ENCODE results near the gene PAK4.
"Not testable (repeated sequence)": the region's sequence is repeated elsewhere in the genome, so short reads cannot be mapped to it uniquely, and the experiment has no call there.

PAK4 gene

GRCh38 chr19:39100500-39101166 lies 25.0 kb upstream of the PAK4 start:
- DNase-seq: no peak

- DNase-seq: no peak
Measured at GRCh38 chr19:39103151-39103550, 22.4 kb upstream of the PAK4 start.

GRCh38 chr19:39104186-39104596 lies 21.4 kb upstream of the PAK4 start:
- DNase-seq: no peak

- DNase-seq: no peak
Measured at GRCh38 chr19:39106194-39106593, 19.4 kb upstream of the PAK4 start.

GRCh38 chr19:39109641-39110040 lies 15.9 kb upstream of the PAK4 start:
- no peak for DNase-seq

GRCh38 chr19:39110263-39110967 lies 15.2 kb upstream of the PAK4 start:
- DNase-seq: peak; percentile 70 to 79

- no peak for DNase-seq
Measured at GRCh38 chr19:39111593-39112199, 13.9 kb upstream of the PAK4 start.

GRCh38 chr19:39112338-39112890 lies 13.2 kb upstream of the PAK4 start:
- DNase-seq: no peak

- DNase-seq: no peak
Measured at GRCh38 chr19:39113199-39113598, 12.4 kb upstream of the PAK4 start.

GRCh38 chr19:39115105-39115847 lies 10.3 kb upstream of the PAK4 start:
- DNase-seq: no peak

GRCh38 chr19:39117023-39117422 lies 8.6 kb upstream of the PAK4 start:
- DNase-seq: not testable (repeated sequence)

GRCh38 chr19:39119830-39120229 lies 5.8 kb upstream of the PAK4 start:
- no peak for DNase-seq

GRCh38 chr19:39122934-39123731 lies 2.5 kb upstream of the PAK4 start:
- DNase-seq: no peak

GRCh38 chr19:39124136-39124764 lies 1.3 kb upstream of the PAK4 start:
- no peak for DNase-seq

- no peak for DNase-seq
Measured at GRCh38 chr19:39125199-39125553, 410 bp upstream of the PAK4 start.

GRCh38 chr19:39126312-39127187 lies 964 bp downstream of the PAK4 start:
- DNase-seq: no peak

- no peak for DNase-seq
Measured at GRCh38 chr19:39127812-39128515, 2.4 kb downstream of the PAK4 start.

GRCh38 chr19:39128516-39129079 lies 3.0 kb downstream of the PAK4 start:
- no peak for DNase-seq

GRCh38 chr19:39129116-39129515 lies 3.5 kb downstream of the PAK4 start:
- no peak for DNase-seq
